Endometrium (tissue), 2 donors: ENCODE measurements around the gene ABCA2.

Source experiments
- FAIRE-seq: peaks from 2 replicates; lab custom pipeline; 2012; peaks lifted over from hg19 to GRCh38; lab: Jason Lieb, UNC
- donor health status: control.
- donor health status: control.

The ABCA2 gene

GRCh38 chr9:136997371-136997770 is 30.7 kb downstream of the ABCA2 start:
- no peak for FAIRE-seq

- FAIRE-seq, result no peak
Measured at GRCh38 chr9:136996361-136997292, 31.4 kb downstream of the ABCA2 start, which contains the start of gene CLIC3. Gene CLIC3, minus strand, starts transcription at chr9:136996568. Its CDS starts 25 bp downstream, at chr9:136996543.

GRCh38 chr9:136995772-136996311 is 32.2 kb downstream of the ABCA2 start:
- no peak for FAIRE-seq

GRCh38 chr9:136995362-136995761 is 32.7 kb downstream of the ABCA2 start:
- no peak for FAIRE-seq

GRCh38 chr9:136994888-136995230 is 33.2 kb downstream of the ABCA2 start:
- FAIRE-seq, result no peak

GRCh38 chr9:136994180-136994887 is 33.7 kb downstream of the ABCA2 start:
- no peak for FAIRE-seq

- no peak for FAIRE-seq
Measured at GRCh38 chr9:136992819-136993369, 35.1 kb downstream of the ABCA2 start.

GRCh38 chr9:136991993-136992818 is 35.8 kb downstream of the ABCA2 start, which contains the start of gene PAXX:
Gene PAXX, plus strand, starts transcription at chr9:136992422. Its CDS starts 22 bp downstream, at chr9:136992444.
- no peak for FAIRE-seq

- FAIRE-seq, result no peak
Measured at GRCh38 chr9:136990242-136990911, 37.7 kb downstream of the ABCA2 start.

- no peak for FAIRE-seq
Measured at GRCh38 chr9:136988872-136989271, 39.2 kb downstream of the ABCA2 start.

GRCh38 chr9:136985853-136986252 is 42.2 kb downstream of the ABCA2 start:
- no peak for FAIRE-seq

GRCh38 chr9:136985027-136985602 is 42.9 kb downstream of the ABCA2 start:
- no peak for FAIRE-seq

GRCh38 chr9:136984464-136985026 is 43.5 kb downstream of the ABCA2 start:
- no peak for FAIRE-seq

GRCh38 chr9:136983656-136984314 is 44.3 kb downstream of the ABCA2 start:
- no peak for FAIRE-seq

GRCh38 chr9:136983167-136983566 is 44.9 kb downstream of the ABCA2 start:
- no peak for FAIRE-seq

- FAIRE-seq, result no peak
Measured at GRCh38 chr9:136982232-136983051, 45.6 kb downstream of the ABCA2 start, which contains the start of gene LCNL1. Gene LCNL1, plus strand, starts transcription at chr9:136982993. Its CDS starts 594 bp downstream, at chr9:136983587.

- FAIRE-seq, result no peak
Measured at GRCh38 chr9:136981588-136982231, 46.3 kb downstream of the ABCA2 start.
